Measurements from ENCODE around the gene GRID2. TPM values are rescaled to one million over a fixed set of nuclear protein-coding genes. Genes with fewer than 3 reads are reported as not detected.
"Not testable (repeated sequence)": the region's sequence is repeated elsewhere in the genome, so short reads cannot be mapped to it uniquely, and the experiment has no call there.

The GRID2 gene
- total and polyA plus RNA-seq, 7 experiments from 2014 or later: not detected

GRCh38 chr4:92403525-92403924, 99.8 kb downstream of the GRID2 start:
- intact Hi-C loops (cut with micrococcal nuclease); H3K27me3 ChIP-seq (ENCODE audit: control insufficient read depth in 2 of 2, insufficient read depth in 2 of 2, low read length in 2 of 2); H3K27ac Mint-ChIP-seq; POLR2A ChIA-PET; H3K4me3 Mint-ChIP-seq; H3K36me3 Mint-ChIP-seq; H3K4me1 ChIP-seq (ENCODE audit: control insufficient read depth in 2 of 2, insufficient read depth in 2 of 2, low read length in 2 of 2); H3K4me1 Mint-ChIP-seq; DNase-seq; H3K9me3 Mint-ChIP-seq; H3K9me3 ChIP-seq (ENCODE audit: control insufficient read depth in 2 of 3, low read length in 3 of 3); CTCF ChIA-PET; H3K36me3 ChIP-seq (ENCODE audit: control insufficient read depth in 2 of 3, insufficient read depth in 3 of 3, low read length in 3 of 3); H3K27me3 Mint-ChIP-seq; H3K4me3 ChIP-seq (ENCODE audit: low read length); ATAC-seq; H3K27ac ChIP-seq (ENCODE audit: low read depth, low read length): not testable (repeated sequence)

- Mint-ChIP-seq H3K36me3 (no peaks in the 10 kb centered on the region), H3K4me3 (no peak overlapping the region), H3K9me3 (peaks cover 0 to 10% (median 3%) of the 10 kb centered on the region in 11 donors), H3K4me1 (no peaks in the 10 kb centered on the region), H3K27me3 (no peaks in the 10 kb centered on the region), H3K27ac (no peak overlapping the region)
- CTCF ChIA-PET: no interaction called here
- POLR2A ChIA-PET: no interaction called here
- no peaks in the 10 kb centered on the region for H3K9me3 ChIP-seq (ENCODE audit: control insufficient read depth in 2 of 3, low read length in 3 of 3)
- no peaks in the 10 kb centered on the region for H3K27me3 ChIP-seq (ENCODE audit: control insufficient read depth in 2 of 2, insufficient read depth in 2 of 2, low read length in 2 of 2)
- H3K36me3 ChIP-seq (ENCODE audit: control insufficient read depth in 2 of 3, insufficient read depth in 3 of 3, low read length in 3 of 3): no peaks in the 10 kb centered on the region
- no peaks in the 10 kb centered on the region for H3K4me1 ChIP-seq (ENCODE audit: control insufficient read depth in 2 of 2, insufficient read depth in 2 of 2, low read length in 2 of 2)
- intact Hi-C loops (cut with micrococcal nuclease): no loop called here
- DNase-seq (no peak), ATAC-seq (no peak)
- no peak overlapping the region for H3K27ac ChIP-seq (ENCODE audit: low read depth, low read length)
- H3K4me3 ChIP-seq (ENCODE audit: low read length): no peak overlapping the region
Observed at GRCh38 chr4:92406488-92406887, 102.7 kb downstream of the GRID2 start.

- DNase-seq: no peak
- H3K27me3 ChIP-seq (ENCODE audit: control insufficient read depth in 2 of 2, insufficient read depth in 2 of 2, low read length in 2 of 2): no peaks in the 10 kb centered on the region
- H3K9me3 ChIP-seq (ENCODE audit: control insufficient read depth in 2 of 3, low read length in 3 of 3): no peaks in the 10 kb centered on the region
- H3K4me1 Mint-ChIP-seq: no peaks in the 10 kb centered on the region
- POLR2A ChIA-PET: no interaction called here
- no peaks in the 10 kb centered on the region for H3K36me3 ChIP-seq (ENCODE audit: control insufficient read depth in 2 of 3, insufficient read depth in 3 of 3, low read length in 3 of 3)
- H3K4me3 Mint-ChIP-seq: no peak overlapping the region
- H3K9me3 Mint-ChIP-seq: peaks cover 0 to 19% (median 2%) of the 10 kb centered on the region in 11 donors
- no peak for ATAC-seq
- no peaks in the 10 kb centered on the region for H3K27me3 Mint-ChIP-seq
- no peak overlapping the region for H3K27ac ChIP-seq (ENCODE audit: low read depth, low read length)
- no peak overlapping the region for H3K27ac Mint-ChIP-seq
- no peaks in the 10 kb centered on the region for H3K4me1 ChIP-seq (ENCODE audit: control insufficient read depth in 2 of 2, insufficient read depth in 2 of 2, low read length in 2 of 2)
- no peak overlapping the region for H3K4me3 ChIP-seq (ENCODE audit: low read length)
- intact Hi-C loops (cut with micrococcal nuclease): no loop called here
- CTCF ChIA-PET: no interaction called here
- no peaks in the 10 kb centered on the region for H3K36me3 Mint-ChIP-seq
Observed at GRCh38 chr4:92421920-92422319, 118.2 kb downstream of the GRID2 start.

- CTCF ChIA-PET: no interaction called here
- no peaks in the 10 kb centered on the region for H3K4me1 Mint-ChIP-seq
Observed at GRCh38 chr4:92433272-92433758, 129.5 kb downstream of the GRID2 start.

GRCh38 chr4:92438722-92439121, 135.0 kb downstream of the GRID2 start:
- H3K4me3 Mint-ChIP-seq; ATAC-seq; POLR2A ChIA-PET; H3K4me1 Mint-ChIP-seq; CTCF ChIA-PET; H3K4me3 ChIP-seq (ENCODE audit: low read length); H3K9me3 ChIP-seq (ENCODE audit: control insufficient read depth in 2 of 3, low read length in 3 of 3); H3K36me3 Mint-ChIP-seq; DNase-seq; H3K27ac Mint-ChIP-seq; H3K27me3 Mint-ChIP-seq; H3K27ac ChIP-seq (ENCODE audit: low read depth, low read length); intact Hi-C loops (cut with micrococcal nuclease); H3K27me3 ChIP-seq (ENCODE audit: control insufficient read depth in 2 of 2, insufficient read depth in 2 of 2, low read length in 2 of 2); H3K4me1 ChIP-seq (ENCODE audit: control insufficient read depth in 2 of 2, insufficient read depth in 2 of 2, low read length in 2 of 2); H3K36me3 ChIP-seq (ENCODE audit: control insufficient read depth in 2 of 3, insufficient read depth in 3 of 3, low read length in 3 of 3): not testable (repeated sequence)
- H3K9me3 Mint-ChIP-seq: peaks cover 0 to 15% (median 6%) of the 10 kb centered on the region in 11 donors

More at GRCh38 chr4:92433272-92433758, 129.5 kb downstream of the GRID2 start:
- no peak overlapping the region for H3K27ac Mint-ChIP-seq
- H3K36me3 Mint-ChIP-seq: no peaks in the 10 kb centered on the region
- H3K9me3 Mint-ChIP-seq: peaks cover 0 to 19% (median 0%) of the 10 kb centered on the region in 11 donors
- Histone ChIP-seq H3K4me3 (ENCODE audit: low read length) (no peak overlapping the region), H3K9me3 (ENCODE audit: control insufficient read depth in 2 of 3, low read length in 3 of 3) (no peaks in the 10 kb centered on the region), H3K36me3 (ENCODE audit: control insufficient read depth in 2 of 3, insufficient read depth in 3 of 3, low read length in 3 of 3) (no peaks in the 10 kb centered on the region), H3K27me3 (ENCODE audit: control insufficient read depth in 2 of 2, insufficient read depth in 2 of 2, low read length in 2 of 2) (no peaks in the 10 kb centered on the region), H3K27ac (ENCODE audit: low read depth, low read length) (no peak overlapping the region), H3K4me1 (ENCODE audit: control insufficient read depth in 2 of 2, insufficient read depth in 2 of 2, low read length in 2 of 2) (no peaks in the 10 kb centered on the region)
- DNase-seq: no peak
- POLR2A ChIA-PET: no interaction called here
- no peak overlapping the region for H3K4me3 Mint-ChIP-seq
- intact Hi-C loops (cut with micrococcal nuclease): no loop called here
- ATAC-seq: no peak
- H3K27me3 Mint-ChIP-seq: no peaks in the 10 kb centered on the region

- H3K27ac Mint-ChIP-seq; H3K4me3 Mint-ChIP-seq; POLR2A ChIA-PET; H3K36me3 ChIP-seq (ENCODE audit: control insufficient read depth in 2 of 3, insufficient read depth in 3 of 3, low read length in 3 of 3); CTCF ChIA-PET; H3K4me1 Mint-ChIP-seq; H3K36me3 Mint-ChIP-seq; H3K4me3 ChIP-seq (ENCODE audit: low read length); DNase-seq; H3K27me3 Mint-ChIP-seq; intact Hi-C loops (cut with micrococcal nuclease); ATAC-seq; H3K9me3 ChIP-seq (ENCODE audit: control insufficient read depth in 2 of 3, low read length in 3 of 3); H3K4me1 ChIP-seq (ENCODE audit: control insufficient read depth in 2 of 2, insufficient read depth in 2 of 2, low read length in 2 of 2); H3K27ac ChIP-seq (ENCODE audit: low read depth, low read length); H3K27me3 ChIP-seq (ENCODE audit: control insufficient read depth in 2 of 2, insufficient read depth in 2 of 2, low read length in 2 of 2): not testable (repeated sequence)
- H3K9me3 Mint-ChIP-seq: peaks cover 0 to 20% (median 6%) of the 10 kb centered on the region in 11 donors
Observed at GRCh38 chr4:92442131-92442530, 138.4 kb downstream of the GRID2 start.

- H3K9me3 Mint-ChIP-seq: peaks cover 0 to 17% (median 6%) of the 10 kb centered on the region in 11 donors
- H3K4me3 ChIP-seq (ENCODE audit: low read length); H3K36me3 ChIP-seq (ENCODE audit: control insufficient read depth in 2 of 3, insufficient read depth in 3 of 3, low read length in 3 of 3); ATAC-seq; H3K27me3 ChIP-seq (ENCODE audit: control insufficient read depth in 2 of 2, insufficient read depth in 2 of 2, low read length in 2 of 2); H3K9me3 ChIP-seq (ENCODE audit: control insufficient read depth in 2 of 3, low read length in 3 of 3); H3K4me3 Mint-ChIP-seq; H3K4me1 Mint-ChIP-seq; H3K27me3 Mint-ChIP-seq; DNase-seq; H3K4me1 ChIP-seq (ENCODE audit: control insufficient read depth in 2 of 2, insufficient read depth in 2 of 2, low read length in 2 of 2); H3K36me3 Mint-ChIP-seq; H3K27ac ChIP-seq (ENCODE audit: low read depth, low read length); CTCF ChIA-PET; H3K27ac Mint-ChIP-seq; POLR2A ChIA-PET; intact Hi-C loops (cut with micrococcal nuclease): not testable (repeated sequence)
Observed at GRCh38 chr4:92444143-92444843, 140.5 kb downstream of the GRID2 start.
